Upper lobe of left lung (tissue), 6 donors: ENCODE results near the gene CDC42. TPM values are rescaled to one million over a fixed set of nuclear protein-coding genes. Genes with fewer than 3 reads are reported as not detected.

ENCODE experiments used
- ATAC-seq, 2 donors: fragments of 200-7000 bp; cut with Tn5 transposase; one replicate each; pipeline ENCODE4 v1.9.1; 2022; ENCODE audit warnings: mild to moderate bottlenecking in 2 of 2, moderate library complexity in 2 of 2; ENCODE audit not compliant: low FRiP score in 2 of 2
- DNase-seq, 2 donors: peaks; one replicate each; pipeline ENCODE4 v3.0.0-alpha.2; 2019 to 2020
- H3K27ac ChIP-seq, 4 donors: fragments of 200-600 bp; sonication (generic); one replicate each; pipeline ENCODE4 v1.5.1; 2016 to 2019
- H3K27me3 ChIP-seq, 4 donors: fragments of 200-600 bp; sonication (generic); one replicate each; pipeline ENCODE4 v1.5.1; 2017 to 2019
- H3K36me3 ChIP-seq, 4 donors: fragments of 200-600 bp; sonication (generic); one replicate each; pipeline ENCODE4 v1.5.1; 2016 to 2019
- H3K4me1 ChIP-seq, 4 donors: fragments of 200-600 bp; sonication (generic); one replicate each; pipeline ENCODE4 v1.5.1; 2018 to 2019
- H3K4me3 ChIP-seq, 4 donors: fragments of 200-600 bp; sonication (generic); one replicate each; pipeline ENCODE4 v1.5.1; 2017 to 2019; ENCODE audit warnings: mild to moderate bottlenecking in 2 of 4, moderate library complexity in 1 of 4
- H3K9me3 ChIP-seq, 4 donors: fragments of 200-600 bp; sonication (generic); one replicate each; pipeline ENCODE4 v1.5.1; 2018 to 2019
- CTCF ChIP-seq, 6 experiments: fragments of 450-650 bp in 4 of 6; fragments of 200-600 bp in 2 of 6; sonication (generic) in 2 of 6; IDR thresholded peaks; one replicate each; pipeline ENCODE4 v1.5.1; 2016 to 2019; ENCODE audit warnings: antibody characterized with exemption in 6 of 6
- EP300 ChIP-seq, 4 donors: sonication (generic); formaldehyde crosslinking; IDR thresholded peaks; one replicate each; pipeline ENCODE4 v1.5.1; 2017; ENCODE audit warnings: antibody characterized with exemption in 4 of 4, control low read depth in 2 of 4
- POLR2A ChIP-seq, 4 donors: fragments of 450-650 bp; IDR thresholded peaks; one replicate each; pipeline ENCODE4 v1.5.1; 2016 to 2017; ENCODE audit warnings: antibody characterized with exemption in 4 of 4, mild to moderate bottlenecking in 2 of 4
- POLR2AphosphoS5 ChIP-seq, 2 donors: sonication (generic); formaldehyde crosslinking; IDR thresholded peaks; one replicate each; pipeline ENCODE4 v1.5.1; 2017; ENCODE audit warnings: antibody characterized with exemption in 2 of 2
- WGBS, 2 donors: methylation state at CpG; one replicate each; pipeline ENCODE4 v1.1.5; 2017 to 2018; 5-methylcytosine and 5-hydroxymethylcytosine counted together
- total RNA-seq, 6 donors: library from RNA; depleted of rRNA in 4 of 6; stranded (reverse); fragments of >200 nt in 4 of 6; gene quantifications; one replicate each; pipeline versions ENCODE4 v1.1.0 to v1.2.1, GENCODE V29; 2016 to 2021
- donor health status: DM: no; HTN: no; CAD: no; lungs with moderate emphysema.
- donor health status: DM: no; HTN: yes; CAD: no; lungs with severe emphysema.

CDC42 gene
- total RNA-seq, 6 donors from 2014 or later, result 24.1 to 248 (median 213) TPM

GRCh38 chr1:22112554-22112953 lies 60.0 kb downstream of the CDC42 start:
- H3K9me3 ChIP-seq, result no peaks in the 10 kb centered on the region
- TF ChIP-seq CTCF (IDR thresholded peaks at IDR 0.05) (no peak), POLR2A (IDR thresholded peaks at IDR 0.05) (no peak), EP300 (IDR thresholded peaks at IDR 0.05) (no peak), POLR2AphosphoS5 (IDR thresholded peaks at IDR 0.05) (no peak)
- peaks cover 0 to 56% (median 18%) of the 10 kb centered on the region in 4 donors for H3K36me3 ChIP-seq
- no peak for ATAC-seq
- no peak overlapping the region for H3K4me3 ChIP-seq
- no peak for DNase-seq
- no peak overlapping the region for H3K27ac ChIP-seq
- no peaks in the 10 kb centered on the region for H3K27me3 ChIP-seq
- peaks cover 4 to 22% (median 9%) of the 10 kb centered on the region in 4 donors for H3K4me1 ChIP-seq
- 93 to 100% methylated on average over 2 to 3 of the region's 3 CpGs for WGBS, 2 donors

GRCh38 chr1:22114083-22115012 lies 61.8 kb downstream of the CDC42 start:
- ATAC-seq (peak; percentile 8 to 63), DNase-seq (peak in 1 of 2 donors; percentile 69)
- 75 to 77% methylated on average over 14 to 18 of the region's 18 CpGs for WGBS, 2 donors
- Histone ChIP-seq H3K9me3 (no peaks in the 10 kb centered on the region), H3K4me3 (no peak overlapping the region), H3K4me1 (peaks cover 0 to 22% (median 9%) of the 10 kb centered on the region in 4 donors), H3K27me3 (no peaks in the 10 kb centered on the region), H3K27ac (no peak overlapping the region), H3K36me3 (peaks cover 0 to 56% (median 21%) of the 10 kb centered on the region in 4 donors)
- TF ChIP-seq POLR2A (IDR thresholded peaks at IDR 0.05), result no peak
- TF ChIP-seq CTCF (IDR thresholded peaks at IDR 0.05), result no peak
- no peak for TF ChIP-seq POLR2AphosphoS5 (IDR thresholded peaks at IDR 0.05)
- TF ChIP-seq EP300 (IDR thresholded peaks at IDR 0.05), result no peak

- DNase-seq (no peak), ATAC-seq (no peak)
- no peak for TF ChIP-seq EP300 (IDR thresholded peaks at IDR 0.05)
- no peak for TF ChIP-seq POLR2AphosphoS5 (IDR thresholded peaks at IDR 0.05)
- no peak for TF ChIP-seq CTCF (IDR thresholded peaks at IDR 0.05)
- TF ChIP-seq POLR2A (IDR thresholded peaks at IDR 0.05), result no peak
- Histone ChIP-seq H3K9me3 (no peaks in the 10 kb centered on the region), H3K4me1 (peaks cover 0 to 22% (median 9%) of the 10 kb centered on the region in 4 donors), H3K27ac (no peak overlapping the region), H3K36me3 (peaks cover 0 to 63% (median 29%) of the 10 kb centered on the region in 4 donors), H3K4me3 (no peak overlapping the region), H3K27me3 (no peaks in the 10 kb centered on the region)
- WGBS, 2 donors, result 78 to 81% methylated on average over 5 to 6 of the region's 6 CpGs
Measured at GRCh38 chr1:22115286-22115685, 62.8 kb downstream of the CDC42 start.

- 61 to 65% methylated on average over 4 of the region's 4 CpGs for WGBS, 2 donors
- Histone ChIP-seq H3K4me3 (no peak overlapping the region), H3K27ac (no peak overlapping the region), H3K9me3 (no peaks in the 10 kb centered on the region), H3K27me3 (no peaks in the 10 kb centered on the region), H3K4me1 (peaks cover 0 to 16% (median 9%) of the 10 kb centered on the region in 4 donors), H3K36me3 (peaks cover 0 to 70% (median 36%) of the 10 kb centered on the region in 4 donors)
- no peak for ATAC-seq
- no peak for TF ChIP-seq CTCF (IDR thresholded peaks at IDR 0.05)
- no peak for TF ChIP-seq POLR2AphosphoS5 (IDR thresholded peaks at IDR 0.05)
- no peak for TF ChIP-seq POLR2A (IDR thresholded peaks at IDR 0.05)
- no peak for TF ChIP-seq EP300 (IDR thresholded peaks at IDR 0.05)
- no peak for DNase-seq
Measured at GRCh38 chr1:22117238-22117637, 64.7 kb downstream of the CDC42 start.
